WTC11 (cell line): ENCODE results near the gene TMEM38B.

Source experiments
- CREB1 ChIP-seq: sonication (generic); formaldehyde crosslinking; IDR thresholded peaks from 2 replicates; pipeline ENCODE4 v1.8.0; 2023; ENCODE audit warnings: mild to moderate bottlenecking, missing genetic modification reagents
- CTCF ChIP-seq: fragments of 200-600 bp; IDR thresholded peaks from 2 replicates; pipeline ENCODE4 v1.8.0; 2022; ENCODE audit warnings: antibody characterized with exemption
- E2F1 ChIP-seq: sonication (generic); formaldehyde crosslinking; IDR thresholded peaks from 2 replicates; pipeline ENCODE4 v1.8.0; 2022; ENCODE audit warnings: mild to moderate bottlenecking, missing genetic modification reagents
- FOXP1 ChIP-seq: sonication (generic); formaldehyde crosslinking; IDR thresholded peaks from 2 replicates; pipeline ENCODE4 v1.8.0; 2022; ENCODE audit warnings: missing genetic modification reagents, mild to moderate bottlenecking, moderate library complexity, borderline replicate concordance
- HMGA2 ChIP-seq: fragments of 250-450 bp; sonication (Bioruptor Pico); IDR thresholded peaks from 2 replicates; pipeline ENCODE4 v1.4.0; 2021; ENCODE audit warnings: mild to moderate bottlenecking, moderate library complexity
- JUN ChIP-seq: sonication (generic); formaldehyde crosslinking; IDR thresholded peaks from 2 replicates; pipeline ENCODE4 v1.8.0; 2023; ENCODE audit warnings: mild to moderate bottlenecking, missing genetic modification reagents
- MAX ChIP-seq: sonication (generic); formaldehyde crosslinking; IDR thresholded peaks from 2 replicates; pipeline ENCODE4 v1.8.0; 2022; ENCODE audit warnings: mild to moderate bottlenecking, missing genetic modification reagents
- NR1H2 ChIP-seq: sonication (generic); formaldehyde crosslinking; IDR thresholded peaks from 2 replicates; pipeline ENCODE4 v1.9.0; 2021; ENCODE audit warnings: mild to moderate bottlenecking, moderate library complexity, missing genetic modification reagents
- NR3C1 ChIP-seq: sonication (generic); formaldehyde crosslinking; conservative IDR thresholded peaks from 2 replicates; pipeline ENCODE4 v1.8.1; 2023; ENCODE audit warnings: low read depth, mild to moderate bottlenecking, missing genetic modification reagents
- PRRX2 ChIP-seq: fragments of 250-450 bp; sonication (Bioruptor Pico); IDR thresholded peaks from 2 replicates; pipeline ENCODE4 v1.8.0; 2021; ENCODE audit warnings: mild to moderate bottlenecking
- SMAD3 ChIP-seq: sonication (generic); formaldehyde crosslinking; IDR thresholded peaks from 2 replicates; pipeline ENCODE4 v1.8.0; 2022; ENCODE audit warnings: missing genetic modification reagents, mild to moderate bottlenecking, borderline replicate concordance
- SP1 ChIP-seq: sonication (generic); formaldehyde crosslinking; conservative IDR thresholded peaks from 2 replicates; pipeline ENCODE4 v1.8.1; 2022; ENCODE audit warnings: missing genetic modification reagents
- USF2 ChIP-seq: sonication (generic); formaldehyde crosslinking; IDR thresholded peaks from 2 replicates; pipeline ENCODE4 v1.8.1; 2023; ENCODE audit warnings: mild to moderate bottlenecking, missing genetic modification reagents, moderate library complexity
- TF ChIP-seq, protein P1 (sequence below): sonication (generic); formaldehyde crosslinking; IDR thresholded peaks from 2 replicates; pipeline ENCODE4 v1.8.1; 2022; ENCODE audit warnings: missing genetic modification reagents, borderline replicate concordance

DNA sequence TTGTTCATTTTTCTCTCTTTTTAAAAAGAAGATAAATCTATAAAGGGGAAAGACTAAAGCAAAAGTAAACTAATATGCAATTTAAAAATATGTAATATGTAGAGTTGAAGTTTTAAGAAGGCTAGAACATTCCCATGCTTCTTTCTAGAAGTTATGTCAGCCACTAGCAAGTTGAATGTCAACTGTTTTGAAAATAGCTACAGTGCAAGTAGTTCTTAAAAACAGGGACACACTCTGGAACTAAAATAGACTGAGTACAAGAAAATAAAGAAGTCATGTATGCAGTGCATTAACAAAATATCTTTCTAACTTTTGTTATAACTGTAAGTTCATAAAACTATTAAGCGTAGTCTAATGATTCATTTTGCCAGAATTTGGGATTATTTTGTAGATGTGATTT, 7.9 kb downstream of the TMEM38B start:
- no peak for TF ChIP-seq SP1 (CRISPR knock-in tag)
- TF ChIP-seq FOXP1 (CRISPR knock-in tag): no peak
- no peak for TF ChIP-seq CTCF
- no peak for TF ChIP-seq E2F1 (CRISPR knock-in tag)
- TF ChIP-seq HMGA2 (CRISPR knock-in tag): no peak
- no peak for TF ChIP-seq MAX (CRISPR knock-in tag)
- TF ChIP-seq PRRX2 (CRISPR knock-in tag): no peak
- TF ChIP-seq NR3C1: no peak
- TF ChIP-seq USF2 (CRISPR knock-in tag): no peak
- TF ChIP-seq SMAD3: no peak
- no peak for TF ChIP-seq NR1H2 (CRISPR knock-in tag)
- no peak for TF ChIP-seq CREB1 (CRISPR knock-in tag)
- no peak for TF ChIP-seq JUN (CRISPR knock-in tag)
- TF ChIP-seq, protein P1, sequence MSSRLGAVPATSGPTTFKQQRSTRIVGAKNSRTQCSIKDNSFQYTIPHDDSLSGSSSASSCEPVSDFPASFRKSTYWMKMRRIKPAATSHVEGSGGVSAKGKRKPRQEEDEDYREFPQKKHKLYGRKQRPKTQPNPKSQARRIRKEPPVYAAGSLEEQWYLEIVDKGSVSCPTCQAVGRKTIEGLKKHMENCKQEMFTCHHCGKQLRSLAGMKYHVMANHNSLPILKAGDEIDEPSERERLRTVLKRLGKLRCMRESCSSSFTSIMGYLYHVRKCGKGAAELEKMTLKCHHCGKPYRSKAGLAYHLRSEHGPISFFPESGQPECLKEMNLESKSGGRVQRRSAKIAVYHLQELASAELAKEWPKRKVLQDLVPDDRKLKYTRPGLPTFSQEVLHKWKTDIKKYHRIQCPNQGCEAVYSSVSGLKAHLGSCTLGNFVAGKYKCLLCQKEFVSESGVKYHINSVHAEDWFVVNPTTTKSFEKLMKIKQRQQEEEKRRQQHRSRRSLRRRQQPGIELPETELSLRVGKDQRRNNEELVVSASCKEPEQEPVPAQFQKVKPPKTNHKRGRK: no peak
